HG02973 (cell line): Measurements from ENCODE around the gene COL4A3.
A peak's percentile ranks its signal among the peaks of the same experiment; 100 is the strongest.

Experiments
- ATAC-seq: cut with Tn5 transposase; IDR thresholded peaks from one replicate; pipeline ENCODE4 v1.9.1; 2021; ENCODE audit warnings: moderate library complexity; ENCODE audit not compliant: unreplicated experiment

Gene COL4A3

GRCh38 chr2:227163998-227164762, at the start of gene COL4A3, which contains the start of gene COL4A4:
Gene COL4A3, plus strand, starts transcription at chr2:227164624. Its CDS starts 103 bp downstream, at chr2:227164727.
Gene COL4A4, minus strand, starts transcription at chr2:227164205. Its CDS starts 16,722 bp downstream, at chr2:227147483.
- ATAC-seq, result peak; percentile 37

DNA sequence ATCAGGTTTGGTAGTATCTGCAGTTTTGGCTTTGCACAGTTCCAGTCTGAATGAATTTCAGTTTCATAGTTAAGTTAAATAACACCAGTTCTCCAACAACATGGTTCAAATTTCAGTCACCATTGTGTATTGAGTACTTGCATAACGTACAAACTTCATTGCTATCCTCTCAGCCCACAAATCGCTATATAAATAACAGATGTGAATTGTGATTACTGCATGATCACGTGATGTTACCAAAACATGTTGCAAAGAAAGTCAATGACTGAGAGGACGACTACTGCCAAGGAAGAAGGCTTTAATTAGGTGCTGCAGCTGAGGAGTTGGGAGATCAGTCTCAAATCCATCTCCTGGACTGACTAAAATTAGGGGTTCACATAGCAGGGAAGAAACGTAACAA, 48.7 kb upstream of the COL4A3 start:
- ATAC-seq, result no peak

DNA sequence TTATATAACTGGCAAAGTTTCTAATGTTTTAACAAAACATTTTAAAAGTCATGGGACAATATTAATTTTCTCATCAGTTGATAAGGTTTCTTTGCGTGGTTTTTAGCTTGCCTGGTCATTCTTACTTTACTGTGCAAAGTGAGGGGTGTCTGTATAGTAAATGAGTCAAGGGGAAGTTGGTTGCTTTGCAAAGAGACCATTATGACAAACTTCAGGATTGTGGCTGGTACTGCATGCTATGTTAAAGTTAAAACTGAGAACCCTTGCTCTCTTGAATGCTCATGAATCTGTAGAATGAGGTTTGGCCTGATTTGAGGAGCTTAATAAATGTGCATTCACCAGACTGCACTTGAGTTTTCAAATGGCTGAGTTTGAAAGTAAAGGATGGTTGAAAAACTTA, 47.4 kb upstream of the COL4A3 start:
- ATAC-seq, result peak; percentile 64

- ATAC-seq, result no peak
These were observed 46.6 kb upstream of the COL4A3 start for GRCh38 chr2:227117852-227118251.

DNA sequence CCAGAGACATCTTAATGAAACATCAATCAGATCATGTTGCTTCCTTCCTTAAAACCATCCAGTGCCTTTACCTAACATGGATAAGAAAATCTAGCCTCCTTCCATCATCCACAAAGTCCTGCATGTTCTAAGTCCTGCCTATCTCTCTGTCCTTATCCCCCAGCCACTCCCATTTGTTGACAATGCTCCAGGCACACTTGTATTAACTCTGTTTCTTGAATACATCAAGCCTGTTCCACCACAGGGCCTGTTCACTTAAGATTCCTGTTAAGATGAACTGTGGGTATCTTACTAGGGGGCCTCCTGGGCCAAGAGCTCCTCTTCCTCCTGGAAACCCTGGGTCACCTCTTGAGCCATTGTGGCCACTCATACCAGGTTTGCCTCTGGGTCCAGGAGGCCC, 46.1 kb upstream of the COL4A3 start:
- no peak for ATAC-seq

- no peak for ATAC-seq
These were observed 40.7 kb upstream of the COL4A3 start for GRCh38 chr2:227123697-227124096.

DNA sequence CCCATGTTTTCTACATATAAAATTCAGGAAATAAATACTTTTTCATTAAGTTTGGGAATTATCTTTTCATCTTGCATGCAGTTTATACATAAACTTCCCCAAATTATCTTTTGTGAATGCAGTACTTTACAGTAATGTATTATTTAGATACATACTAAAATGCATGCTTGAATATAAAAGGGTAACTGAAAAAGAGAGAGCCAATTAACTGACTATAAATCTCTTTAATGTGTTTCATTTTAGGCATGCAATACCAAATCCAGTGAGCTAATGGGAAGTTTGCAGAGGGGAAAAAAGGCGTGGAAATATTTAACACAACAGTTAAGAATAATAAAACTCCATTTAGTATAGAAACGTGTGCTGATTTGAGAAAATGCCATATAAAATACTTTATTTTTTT, 39.6 kb upstream of the COL4A3 start:
- ATAC-seq, result no peak

DNA sequence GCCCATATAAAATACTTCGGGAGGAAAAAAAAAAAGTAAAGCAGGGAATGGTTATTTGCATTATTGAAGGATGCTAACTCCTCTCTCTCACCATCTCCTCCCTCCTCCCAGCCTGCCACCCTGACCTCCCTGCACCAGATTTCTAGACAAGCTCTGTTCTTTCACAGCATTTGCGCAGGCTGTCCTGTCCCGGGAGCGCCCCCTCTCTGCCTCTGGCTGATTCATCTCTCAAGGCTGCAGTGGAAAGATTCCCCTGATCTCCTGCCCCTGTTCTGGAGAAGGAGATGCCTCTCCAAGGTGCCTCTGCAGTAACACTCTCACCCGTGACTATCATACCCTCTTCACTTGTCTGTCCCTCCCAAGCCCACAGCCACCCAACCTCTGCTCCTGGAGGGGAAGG, 38.9 kb upstream of the COL4A3 start:
- ATAC-seq, result no peak

DNA sequence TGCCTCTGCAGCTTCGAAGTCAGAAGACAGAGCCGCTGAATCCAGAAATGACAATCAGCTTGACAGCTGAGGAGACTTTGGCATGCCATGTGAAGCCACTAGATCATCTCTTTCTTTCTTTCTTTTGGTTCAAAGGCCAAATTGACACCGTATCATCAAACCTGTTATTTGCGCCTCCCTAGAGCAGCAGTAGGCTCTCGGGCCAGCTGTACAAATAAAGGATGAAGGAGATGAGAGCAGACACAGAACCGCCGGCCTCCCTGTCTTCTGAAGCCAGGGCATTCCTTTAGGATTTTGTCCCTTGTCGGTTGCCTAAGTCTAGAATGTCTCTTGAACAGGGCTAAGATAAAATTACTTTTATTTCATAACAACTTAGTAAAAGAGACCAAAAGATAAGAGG, 37.2 kb upstream of the COL4A3 start:
- ATAC-seq, result no peak

- no peak for ATAC-seq
These were observed 33.8 kb upstream of the COL4A3 start for GRCh38 chr2:227130636-227131035.

DNA sequence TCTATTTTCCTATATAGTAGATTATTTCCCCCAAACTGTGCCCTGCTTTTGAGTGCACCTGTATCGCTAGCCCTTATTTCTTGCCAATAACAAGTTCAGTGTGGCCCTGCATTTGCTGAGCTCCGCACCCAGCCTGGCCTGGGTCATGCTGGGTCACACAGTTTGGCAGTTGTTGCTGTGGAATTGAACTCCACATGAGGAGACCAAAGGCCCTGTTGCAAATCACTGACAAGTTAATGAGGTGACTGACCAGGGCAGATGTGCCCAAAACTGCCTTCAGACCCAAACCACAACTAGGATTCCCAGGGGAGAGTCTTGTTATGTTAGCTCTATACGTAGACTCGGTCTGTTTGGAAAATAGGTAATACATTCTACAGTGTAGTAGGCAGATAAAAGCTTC, 31.4 kb upstream of the COL4A3 start:
- no peak for ATAC-seq

GRCh38 chr2:227134591-227134990, 29.8 kb upstream of the COL4A3 start:
- no peak for ATAC-seq

DNA sequence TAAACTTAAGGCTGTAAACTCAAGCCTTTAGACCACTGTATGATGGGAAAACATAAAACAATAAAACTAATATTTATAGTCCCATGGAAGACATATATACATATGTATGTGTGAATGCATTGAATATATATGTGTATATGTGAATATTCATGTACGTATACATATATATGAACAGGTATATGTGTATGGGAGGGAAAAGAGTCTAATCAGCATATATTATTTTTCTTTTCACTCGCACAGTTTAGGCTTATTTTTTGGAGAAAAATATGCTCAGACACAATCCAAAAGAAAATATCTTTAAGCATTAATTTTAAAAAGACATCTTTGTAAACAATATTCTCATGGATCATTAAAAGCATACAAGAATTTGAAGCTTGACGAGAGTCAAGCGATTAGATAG, 23.1 kb upstream of the COL4A3 start:
- no peak for ATAC-seq

DNA sequence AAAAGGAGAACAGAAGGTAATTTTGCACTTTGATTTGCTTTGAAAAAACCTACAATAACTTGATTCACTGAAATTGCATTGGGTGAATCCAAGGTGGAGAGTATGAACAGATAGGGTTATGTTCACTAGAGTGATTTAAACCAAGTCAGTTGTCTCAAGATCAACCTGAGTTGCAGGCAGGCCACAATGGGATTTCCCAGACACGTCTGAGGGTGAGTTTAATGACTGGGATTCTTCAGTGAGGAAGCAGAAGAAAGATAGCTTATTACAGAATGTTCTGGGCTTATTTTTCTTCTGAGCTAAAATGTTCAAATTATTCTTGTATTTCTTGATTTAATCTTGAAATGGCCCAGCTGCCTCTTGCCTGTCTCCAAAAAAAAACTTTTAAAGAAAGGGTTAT, 20.5 kb upstream of the COL4A3 start:
- no peak for ATAC-seq

GRCh38 chr2:227146456-227146855, 18.0 kb upstream of the COL4A3 start:
- no peak for ATAC-seq

- no peak for ATAC-seq
These were observed 17.4 kb upstream of the COL4A3 start for GRCh38 chr2:227147023-227147422.

GRCh38 chr2:227148106-227148505, 16.3 kb upstream of the COL4A3 start:
- ATAC-seq, result no peak

- ATAC-seq, result no peak
These were observed 14.0 kb upstream of the COL4A3 start for GRCh38 chr2:227150222-227150936.

GRCh38 chr2:227152093-227152766, 12.2 kb upstream of the COL4A3 start:
- ATAC-seq, result no peak

- ATAC-seq, result no peak
These were observed 11.1 kb upstream of the COL4A3 start for GRCh38 chr2:227153307-227153706.

GRCh38 chr2:227153758-227154486, 10.5 kb upstream of the COL4A3 start:
- no peak for ATAC-seq
